CD4-positive, alpha-beta T cell treated with Interleukin-17A for 4 hours (primary cell): ENCODE results near the gene ECD.
A peak's percentile ranks its signal among the peaks of the same experiment; 100 is the strongest.

Experiments used
- DNase-seq: peaks from one replicate; pipeline ENCODE4 v3.0.0-alpha.2; 2020; ENCODE audit warnings: mixed read lengths

Gene ECD

GRCh38 chr10:73096041-73096448 is 71.8 kb downstream of the ECD start:
- peak; percentile 76 for DNase-seq

- DNase-seq, result peak; percentile 37
These were observed 72.3 kb downstream of the ECD start for GRCh38 chr10:73095481-73096021.

- DNase-seq, result no peak
These were observed 72.8 kb downstream of the ECD start for GRCh38 chr10:73094986-73095480.

- DNase-seq, result no peak
These were observed 73.6 kb downstream of the ECD start for GRCh38 chr10:73093922-73094850.

GRCh38 chr10:73092830-73093229 is 75.0 kb downstream of the ECD start:
- DNase-seq, result no peak

- no peak for DNase-seq
These were observed 79.5 kb downstream of the ECD start for GRCh38 chr10:73088304-73088703.

- no peak for DNase-seq
These were observed 81.0 kb downstream of the ECD start for GRCh38 chr10:73086816-73087215.

GRCh38 chr10:73084209-73084608 is 83.6 kb downstream of the ECD start:
- DNase-seq, result no peak
